PC-9 (cell line): ENCODE results near the gene ALG5. TPM values are rescaled to one million over a fixed set of nuclear protein-coding genes. Genes with fewer than 3 reads are reported as not detected.

Experiments
- BruUV-seq: library from RNA; stranded (reverse); fragments of 400-500 nt; replicated peaks from 2 replicates; lab custom pipeline; 2021; lab: Mats Ljungman, UMichigan
- CTCF ChIA-PET: fragments of 300-600 bp; sonication (Branson Sonifier 250); formaldehyde crosslinking; loops from one replicate; lab custom pipeline; 2022; ENCODE audit warnings: antibody characterized with exemption; lab: Charles Lee
- POLR2A ChIA-PET: fragments of 300-600 bp; sonication (Branson Sonifier 250); formaldehyde crosslinking; loops from one replicate; lab custom pipeline; 2022; ENCODE audit warnings: antibody characterized with exemption; ENCODE audit not compliant: unreplicated experiment; lab: Charles Lee
- DNase-seq, 2 experiments: peaks; one replicate each; pipeline versions ENCODE4 v3.0.0 to v3.0.0-alpha.2; 2015 to 2022; ENCODE audit warnings: mixed read lengths in 1 of 2
- H2AFZ ChIP-seq: fragments of 200-600 bp; sonication (generic); 2 replicates; pipeline ENCODE4 v1.8.1; 2017; ENCODE audit warnings: antibody characterized with exemption
- H3F3A ChIP-seq: fragments of 200-600 bp; sonication (generic); 2 replicates; pipeline ENCODE4 v1.8.1; 2017; ENCODE audit warnings: antibody characterized with exemption, mild to moderate bottlenecking, low read depth; ENCODE audit not compliant: insufficient read depth
- H3K27ac ChIP-seq: fragments of 200-600 bp; sonication (generic); 2 replicates; pipeline ENCODE4 v1.6.1; 2016; ENCODE audit warnings: mixed run types
- H3K27me3 ChIP-seq: fragments of 200-600 bp; sonication (generic); 2 replicates; pipeline ENCODE4 v1.6.1; 2016; ENCODE audit warnings: low read depth, mixed run types; ENCODE audit not compliant: insufficient read depth
- H3K36me3 ChIP-seq: fragments of 200-600 bp; sonication (generic); 2 replicates; pipeline ENCODE4 v1.6.1; 2016; ENCODE audit warnings: low read depth, mixed run types
- H3K4me1 ChIP-seq: fragments of 200-600 bp; sonication (generic); replicated peaks from 2 replicates; pipeline ENCODE4 v1.6.1; 2016; ENCODE audit warnings: mixed run types; ENCODE audit not compliant: insufficient read depth
- H3K4me2 ChIP-seq: fragments of 200-600 bp; sonication (generic); 2 replicates; pipeline ENCODE4 v1.6.1; 2017; ENCODE audit warnings: mixed run types
- H3K4me3 ChIP-seq: fragments of 200-600 bp; sonication (generic); 2 replicates; pipeline ENCODE4 v1.6.1; 2016; ENCODE audit warnings: mixed run types
- H3K79me2 ChIP-seq: fragments of 200-600 bp; sonication (generic); 2 replicates; pipeline ENCODE4 v1.6.1; 2017; ENCODE audit warnings: low read depth, mixed run types
- H3K9me2 ChIP-seq: fragments of 200-600 bp; sonication (generic); 2 replicates; pipeline ENCODE4 v1.8.1; 2017; ENCODE audit warnings: mild to moderate bottlenecking; ENCODE audit not compliant: insufficient read depth
- H3K9me3 ChIP-seq: fragments of 200-600 bp; sonication (generic); 2 replicates; pipeline ENCODE4 v1.8.1; 2016; ENCODE audit warnings: low read depth; ENCODE audit not compliant: insufficient read depth
- H4K20me1 ChIP-seq: fragments of 200-600 bp; sonication (generic); 2 replicates; pipeline ENCODE4 v1.8.1; 2017; ENCODE audit not compliant: insufficient read depth
- CTCF ChIP-seq: fragments of 200-600 bp; sonication (generic); conservative IDR thresholded peaks from 2 replicates; pipeline ENCODE4 v1.6.1; 2017; ENCODE audit warnings: mixed run types, antibody characterized with exemption, mild to moderate bottlenecking, moderate library complexity
- EZH2 ChIP-seq: fragments of 200-600 bp; sonication (generic); IDR thresholded peaks from 2 replicates; pipeline ENCODE4 v1.8.0; 2017; ENCODE audit warnings: antibody characterized with exemption, low read depth
- intact Hi-C: fragments of 100-400 bp; cut with micrococcal nuclease; formaldehyde crosslinking; loops from one replicate; pipeline ENCODE4 v1.10.0; 2022; ENCODE audit not compliant: unreplicated experiment
- total RNA-seq: library from RNA; stranded (reverse); gene quantifications from 2 replicates; pipeline ENCODE4 v1.2.3, GENCODE V29; 2021

ALG5 gene
- total RNA-seq, 1 experiment from 2014 or later, result 18.8 TPM

- Histone ChIP-seq H3K27me3 (no peaks in the 10 kb centered on the region), H3K36me3 (peaks cover 40% of the 10 kb centered on the region; the same call in 1 of the 2 replicates), H3K9me3 (no peaks in the 10 kb centered on the region), H3K9me2 (no peaks in the 10 kb centered on the region), H3K4me1 (no peaks in the 10 kb centered on the region), H4K20me1 (no peaks in the 10 kb centered on the region), H2AFZ (no peak overlapping the region), H3K4me3 (no peak overlapping the region), H3F3A (no peaks in the 10 kb centered on the region), H3K4me2 (no peak overlapping the region), H3K27ac (no peak overlapping the region), H3K79me2 (no peaks in the 10 kb centered on the region)
- BruUV-seq, result no TSS peak
- POLR2A ChIA-PET, result interaction anchor here (0.7 to 0.8 kb wide), 2 partner anchors 10 to 1997 kb away, joined by 7 to 26 read pairs; no protein-coding TSS in a partner anchor
- DNase-seq, result no peak
- CTCF ChIA-PET, result no interaction called here
- intact Hi-C loops, result no loop called here
- TF ChIP-seq CTCF (no peak), EZH2 (no peak)
These were observed 25.4 kb downstream of the ALG5 start for GRCh38 chr13:36973621-36974295.

GRCh38 chr13:36973009-36973408 lies 26.1 kb downstream of the ALG5 start:
- intact Hi-C loops, result no loop called here
- POLR2A ChIA-PET, result interaction anchor here (0.8 kb wide), 1 partner anchor 1998 kb away, joined by 26 read pairs; no protein-coding TSS in a partner anchor
- no peaks in the 10 kb centered on the region for H3K9me2 ChIP-seq
- H3K36me3 ChIP-seq, result peaks cover 40% of the 10 kb centered on the region; the same call in 1 of the 2 replicates
- no peaks in the 10 kb centered on the region for H3K79me2 ChIP-seq
- CTCF ChIA-PET, result no interaction called here
- no peak for TF ChIP-seq CTCF
- TF ChIP-seq EZH2, result no peak
- H3K4me2 ChIP-seq, result no peak overlapping the region
- H4K20me1 ChIP-seq, result no peaks in the 10 kb centered on the region
- H2AFZ ChIP-seq, result no peak overlapping the region
- no peaks in the 10 kb centered on the region for H3F3A ChIP-seq
- H3K27me3 ChIP-seq, result no peaks in the 10 kb centered on the region
- no TSS peak for BruUV-seq
- no peak overlapping the region for H3K27ac ChIP-seq
- H3K9me3 ChIP-seq, result no peaks in the 10 kb centered on the region
- H3K4me3 ChIP-seq, result no peak overlapping the region
- no peak for DNase-seq
- H3K4me1 ChIP-seq, result no peaks in the 10 kb centered on the region

GRCh38 chr13:36966404-36966803 lies 32.7 kb downstream of the ALG5 start:
- no peaks in the 10 kb centered on the region for H3K27me3 ChIP-seq
- no peaks in the 10 kb centered on the region for H3K9me2 ChIP-seq
- intact Hi-C loops, result no loop called here
- peaks cover 9% of the 10 kb centered on the region for H3F3A ChIP-seq
- H3K79me2 ChIP-seq, result no peaks in the 10 kb centered on the region
- peak overlapping the region; percentile 37 for H3K4me2 ChIP-seq
- H3K4me1 ChIP-seq, result peaks cover 15% of the 10 kb centered on the region
- TF ChIP-seq CTCF (no peak), EZH2 (no peak)
- peak overlapping the region; percentile 56 for H3K27ac ChIP-seq
- ChIA-PET CTCF (no interaction called here), POLR2A (no interaction called here)
- no peak overlapping the region for H3K4me3 ChIP-seq
- no peak for DNase-seq
- no peaks in the 10 kb centered on the region for H3K9me3 ChIP-seq
- no peak overlapping the region for H2AFZ ChIP-seq
- BruUV-seq, result no TSS peak
- H3K36me3 ChIP-seq, result peaks cover 33% of the 10 kb centered on the region
- H4K20me1 ChIP-seq, result no peaks in the 10 kb centered on the region
